ENCODE results near the gene CHST8. TPM values are rescaled to one million over a fixed set of nuclear protein-coding genes. Genes with fewer than 3 reads are reported as not detected.

CHST8 gene
- total and polyA plus RNA-seq, 7 experiments from 2014 or later = not detected

DNA sequence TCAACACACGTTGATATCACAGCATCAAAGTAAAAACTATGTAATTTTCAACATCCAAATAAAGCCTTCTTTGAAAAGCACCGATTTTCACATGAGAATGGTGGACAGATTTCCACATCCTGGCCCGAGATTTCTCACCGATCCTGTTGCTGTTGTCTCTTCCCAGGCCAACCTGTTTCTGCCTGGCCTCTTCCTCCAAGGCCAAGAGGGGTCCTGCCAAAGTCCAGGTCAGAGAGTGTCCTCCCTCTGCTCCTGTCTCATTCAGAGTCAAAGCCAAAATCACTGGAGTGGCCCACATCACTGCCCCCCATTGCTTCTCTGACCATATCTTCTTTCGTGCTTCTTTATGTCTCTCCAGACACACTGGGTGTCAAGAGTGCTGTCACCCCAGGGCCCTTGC is 49.5 kb downstream of the CHST8 start:
- Mint-ChIP-seq H3K27me3 (peaks cover 0 to 51% (median 14%) of the 10 kb centered on the region in 5 donors), H3K27ac (no peak overlapping the region), H3K9me3 (peaks cover 0 to 4% (median 0%) of the 10 kb centered on the region in 11 donors), H3K4me1 (no peaks in the 10 kb centered on the region), H3K36me3 (no peaks in the 10 kb centered on the region), H3K4me3 (no peak overlapping the region)
- POLR2A ChIA-PET = no interaction called here
- H3K9me3 ChIP-seq (ENCODE audit: control insufficient read depth in 2 of 3, low read length in 3 of 3) = no peaks in the 10 kb centered on the region
- no peaks in the 10 kb centered on the region for H3K36me3 ChIP-seq (ENCODE audit: control insufficient read depth in 2 of 3, insufficient read depth in 3 of 3, low read length in 3 of 3)
- DNase-seq (no peak), ATAC-seq (no peak)
- no peaks in the 10 kb centered on the region for H3K27me3 ChIP-seq (ENCODE audit: control insufficient read depth in 2 of 2, insufficient read depth in 2 of 2, low read length in 2 of 2)
- intact Hi-C loops (cut with micrococcal nuclease) = no loop called here
- no peaks in the 10 kb centered on the region for H3K4me1 ChIP-seq (ENCODE audit: control insufficient read depth in 2 of 2, insufficient read depth in 2 of 2, low read length in 2 of 2)
- CTCF ChIA-PET = no interaction called here
- no peak overlapping the region for H3K27ac ChIP-seq (ENCODE audit: low read depth, low read length)
- H3K4me3 ChIP-seq (ENCODE audit: low read length) = no peak overlapping the region

DNA sequence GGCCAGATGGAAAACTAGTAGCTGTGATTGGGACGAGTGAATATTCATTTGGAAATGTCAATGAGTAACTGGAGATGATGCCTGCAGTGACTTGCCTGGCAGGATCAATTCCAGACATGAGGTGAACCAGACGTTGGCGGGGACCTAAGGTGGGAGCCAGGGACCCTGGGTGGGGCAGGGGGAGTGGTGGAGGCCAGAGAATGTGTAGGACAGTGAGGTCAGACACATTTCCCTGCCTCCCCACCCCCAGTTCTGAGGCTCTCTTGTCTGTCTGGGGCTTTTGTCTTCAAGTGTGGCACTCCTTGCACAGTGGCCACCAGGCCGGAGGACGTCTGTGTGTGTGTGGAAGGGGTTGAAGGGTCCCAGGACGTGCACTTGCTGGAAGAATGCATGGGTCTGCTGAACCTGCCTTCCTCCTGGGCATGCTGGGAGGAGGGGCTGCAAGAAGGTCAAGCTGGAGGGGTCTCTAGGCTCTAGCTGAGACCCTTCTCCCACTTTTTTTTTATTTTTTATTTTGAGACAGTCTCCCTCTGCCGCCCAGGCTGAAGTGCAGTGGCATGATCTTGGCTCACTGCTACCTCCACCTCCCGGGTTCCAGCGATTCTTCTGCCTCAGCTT is 51.6 kb downstream of the CHST8 start:
- Histone ChIP-seq H3K36me3 (ENCODE audit: control insufficient read depth in 2 of 3, insufficient read depth in 3 of 3, low read length in 3 of 3) (no peaks in the 10 kb centered on the region), H3K27me3 (ENCODE audit: control insufficient read depth in 2 of 2, insufficient read depth in 2 of 2, low read length in 2 of 2) (no peaks in the 10 kb centered on the region), H3K4me1 (ENCODE audit: control insufficient read depth in 2 of 2, insufficient read depth in 2 of 2, low read length in 2 of 2) (no peaks in the 10 kb centered on the region), H3K9me3 (ENCODE audit: control insufficient read depth in 2 of 3, low read length in 3 of 3) (no peaks in the 10 kb centered on the region), H3K4me3 (ENCODE audit: low read length) (no peak overlapping the region), H3K27ac (ENCODE audit: low read depth, low read length) (no peak overlapping the region)
- H3K36me3 Mint-ChIP-seq = no peaks in the 10 kb centered on the region
- H3K27me3 Mint-ChIP-seq = peaks cover 0 to 62% (median 10%) of the 10 kb centered on the region in 5 donors
- H3K4me3 Mint-ChIP-seq = no peak overlapping the region
- ChIA-PET POLR2A (no interaction called here), CTCF (no interaction called here)
- H3K27ac Mint-ChIP-seq = no peak overlapping the region
- peaks cover 0 to 4% (median 0%) of the 10 kb centered on the region in 11 donors for H3K9me3 Mint-ChIP-seq
- no peak for ATAC-seq
- no peak for DNase-seq
- H3K4me1 Mint-ChIP-seq = no peaks in the 10 kb centered on the region
- intact Hi-C loops (cut with micrococcal nuclease) = no loop called here

DNA sequence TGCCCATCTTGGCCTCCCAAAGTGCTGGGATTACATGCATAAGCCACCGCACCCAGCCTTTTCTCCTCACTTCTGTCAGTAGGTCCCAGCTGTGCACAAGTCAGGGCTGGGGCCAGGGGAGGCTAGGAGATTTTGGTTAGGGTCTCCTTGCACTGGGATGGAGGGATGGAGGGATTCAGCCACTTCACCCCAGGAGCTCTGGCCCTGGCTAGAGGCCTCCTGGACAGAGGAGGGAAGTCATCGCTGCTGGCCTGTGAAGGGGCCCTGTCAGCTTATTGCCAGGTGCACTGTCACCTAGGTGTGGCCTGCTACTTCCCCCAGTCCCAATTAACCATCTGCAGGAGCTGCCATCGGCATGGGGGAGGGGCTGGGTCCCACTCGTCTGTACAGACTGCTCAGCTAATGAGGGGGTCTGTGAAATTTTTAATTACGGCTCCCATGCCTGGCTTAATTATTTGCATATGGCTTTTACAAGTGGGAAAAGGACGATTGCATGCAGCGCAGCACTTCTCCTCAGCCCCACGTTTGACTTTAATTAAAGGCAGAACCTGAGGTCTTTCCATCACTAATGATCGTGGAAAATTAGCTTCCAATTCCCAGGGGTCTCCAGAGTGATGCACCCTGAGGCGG is 52.4 kb downstream of the CHST8 start:
- Mint-ChIP-seq H3K4me1 (no peaks in the 10 kb centered on the region), H3K27ac (no peak overlapping the region), H3K4me3 (no peak overlapping the region), H3K9me3 (peaks cover 0 to 4% (median 0%) of the 10 kb centered on the region in 11 donors), H3K27me3 (peaks cover 0 to 64% (median 10%) of the 10 kb centered on the region in 5 donors), H3K36me3 (no peaks in the 10 kb centered on the region)
- Histone ChIP-seq H3K27me3 (ENCODE audit: control insufficient read depth in 2 of 2, insufficient read depth in 2 of 2, low read length in 2 of 2) (no peaks in the 10 kb centered on the region), H3K27ac (ENCODE audit: low read depth, low read length) (no peak overlapping the region), H3K9me3 (ENCODE audit: control insufficient read depth in 2 of 3, low read length in 3 of 3) (no peaks in the 10 kb centered on the region), H3K4me3 (ENCODE audit: low read length) (no peak overlapping the region), H3K36me3 (ENCODE audit: control insufficient read depth in 2 of 3, insufficient read depth in 3 of 3, low read length in 3 of 3) (no peaks in the 10 kb centered on the region), H3K4me1 (ENCODE audit: control insufficient read depth in 2 of 2, insufficient read depth in 2 of 2, low read length in 2 of 2) (no peaks in the 10 kb centered on the region)
- intact Hi-C loops (cut with micrococcal nuclease) = no loop called here
- POLR2A ChIA-PET = no interaction called here
- DNase-seq = no peak
- CTCF ChIA-PET = no interaction called here
- ATAC-seq = no peak

DNA sequence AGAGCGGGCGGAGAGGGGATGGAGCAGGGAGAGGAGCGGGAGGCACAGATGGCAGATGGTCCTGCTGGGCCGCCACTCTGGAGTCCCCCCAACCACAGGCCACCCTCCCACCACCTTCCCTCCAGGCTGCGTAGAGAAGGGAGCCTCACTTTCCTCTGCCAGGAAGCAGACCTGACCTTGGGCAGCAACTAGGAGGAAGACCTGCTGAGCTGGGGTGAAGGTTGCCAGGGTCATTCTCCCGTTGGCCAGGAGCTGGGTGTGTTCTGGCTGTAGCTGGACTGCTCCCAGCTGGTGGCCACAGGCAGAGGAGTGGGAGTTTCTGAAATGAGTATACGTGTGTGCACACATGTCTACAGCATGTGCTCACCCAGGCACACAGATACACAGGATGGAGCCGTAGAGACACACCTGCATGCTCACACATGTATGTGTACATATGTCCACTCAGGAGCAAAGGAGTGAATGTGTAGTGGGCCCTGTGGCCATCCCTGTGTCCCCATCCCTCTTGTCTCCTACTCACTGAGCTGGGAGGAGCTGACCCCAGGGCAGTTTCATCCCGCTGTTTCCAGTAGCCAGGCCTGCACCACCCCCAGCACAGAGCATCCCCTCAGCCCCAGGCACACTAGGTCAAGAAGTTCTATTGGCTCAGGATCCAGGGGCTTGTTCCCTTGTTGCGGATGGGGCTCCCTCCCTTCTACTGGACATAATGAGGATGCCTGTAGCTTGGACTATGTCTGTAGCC is 53.0 kb downstream of the CHST8 start:
- Histone ChIP-seq H3K27me3 (ENCODE audit: control insufficient read depth in 2 of 2, insufficient read depth in 2 of 2, low read length in 2 of 2) (no peaks in the 10 kb centered on the region), H3K9me3 (ENCODE audit: control insufficient read depth in 2 of 3, low read length in 3 of 3) (no peaks in the 10 kb centered on the region), H3K36me3 (ENCODE audit: control insufficient read depth in 2 of 3, insufficient read depth in 3 of 3, low read length in 3 of 3) (no peaks in the 10 kb centered on the region), H3K27ac (ENCODE audit: low read depth, low read length) (no peak overlapping the region), H3K4me1 (ENCODE audit: control insufficient read depth in 2 of 2, insufficient read depth in 2 of 2, low read length in 2 of 2) (no peaks in the 10 kb centered on the region), H3K4me3 (ENCODE audit: low read length) (no peak overlapping the region)
- no peak for DNase-seq
- ChIA-PET CTCF (no interaction called here), POLR2A (no interaction called here)
- Mint-ChIP-seq H3K4me3 (no peak overlapping the region), H3K9me3 (peaks cover 0 to 4% (median 0%) of the 10 kb centered on the region in 11 donors), H3K36me3 (no peaks in the 10 kb centered on the region), H3K27me3 (peaks cover 0 to 71% (median 10%) of the 10 kb centered on the region in 5 donors), H3K27ac (no peak overlapping the region), H3K4me1 (no peaks in the 10 kb centered on the region)
- intact Hi-C loops (cut with micrococcal nuclease) = no loop called here
- ATAC-seq = no peak

DNA sequence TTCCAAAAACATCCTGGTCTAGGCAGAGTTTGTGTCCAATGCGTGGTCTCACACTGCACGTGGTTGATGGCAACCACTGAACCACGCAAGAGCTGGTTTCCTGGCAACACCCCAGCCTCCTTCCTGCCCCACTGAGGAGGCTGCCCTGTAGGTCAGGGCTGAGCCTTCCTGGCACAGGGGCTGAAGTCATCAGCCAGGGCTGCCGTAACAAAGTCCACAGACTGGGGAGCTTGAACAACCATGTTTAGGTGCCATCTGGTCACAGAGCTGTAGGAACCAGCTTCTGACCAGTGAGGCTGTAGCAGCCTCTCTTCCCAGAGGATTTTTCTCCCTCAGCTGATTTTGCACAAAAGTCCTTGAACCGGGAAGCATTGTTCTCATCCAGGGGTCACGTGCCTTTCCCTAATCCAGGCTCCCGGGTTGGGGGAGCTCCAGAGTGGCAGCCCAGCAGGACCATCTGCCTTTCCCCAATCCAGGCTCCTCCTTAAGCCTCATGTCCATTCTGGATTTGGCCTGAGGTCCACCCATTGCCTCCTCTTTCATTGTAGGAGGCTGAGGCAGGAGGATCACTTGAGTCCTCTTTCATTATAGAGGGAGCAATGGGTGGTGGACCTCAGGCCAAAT is 53.9 kb downstream of the CHST8 start:
- H3K36me3 ChIP-seq (ENCODE audit: control insufficient read depth in 2 of 3, insufficient read depth in 3 of 3, low read length in 3 of 3) = no peaks in the 10 kb centered on the region
- POLR2A ChIA-PET = no interaction called here
- no peaks in the 10 kb centered on the region for H3K9me3 ChIP-seq (ENCODE audit: control insufficient read depth in 2 of 3, low read length in 3 of 3)
- H3K27ac Mint-ChIP-seq = no peak overlapping the region
- no peaks in the 10 kb centered on the region for H3K4me1 ChIP-seq (ENCODE audit: control insufficient read depth in 2 of 2, insufficient read depth in 2 of 2, low read length in 2 of 2)
- intact Hi-C loops (cut with micrococcal nuclease) = no loop called here
- no peaks in the 10 kb centered on the region for H3K27me3 ChIP-seq (ENCODE audit: control insufficient read depth in 2 of 2, insufficient read depth in 2 of 2, low read length in 2 of 2)
- no peaks in the 10 kb centered on the region for H3K36me3 Mint-ChIP-seq
- no peak for DNase-seq
- H3K4me3 ChIP-seq (ENCODE audit: low read length) = no peak overlapping the region
- no peak overlapping the region for H3K27ac ChIP-seq (ENCODE audit: low read depth, low read length)
- H3K9me3 Mint-ChIP-seq = peaks cover 0 to 4% (median 0%) of the 10 kb centered on the region in 11 donors
- H3K4me3 Mint-ChIP-seq = no peak overlapping the region
- H3K27me3 Mint-ChIP-seq = peaks cover 0 to 76% (median 12%) of the 10 kb centered on the region in 5 donors
- ATAC-seq = no peak
- H3K4me1 Mint-ChIP-seq = no peaks in the 10 kb centered on the region
- CTCF ChIA-PET = no interaction called here

DNA sequence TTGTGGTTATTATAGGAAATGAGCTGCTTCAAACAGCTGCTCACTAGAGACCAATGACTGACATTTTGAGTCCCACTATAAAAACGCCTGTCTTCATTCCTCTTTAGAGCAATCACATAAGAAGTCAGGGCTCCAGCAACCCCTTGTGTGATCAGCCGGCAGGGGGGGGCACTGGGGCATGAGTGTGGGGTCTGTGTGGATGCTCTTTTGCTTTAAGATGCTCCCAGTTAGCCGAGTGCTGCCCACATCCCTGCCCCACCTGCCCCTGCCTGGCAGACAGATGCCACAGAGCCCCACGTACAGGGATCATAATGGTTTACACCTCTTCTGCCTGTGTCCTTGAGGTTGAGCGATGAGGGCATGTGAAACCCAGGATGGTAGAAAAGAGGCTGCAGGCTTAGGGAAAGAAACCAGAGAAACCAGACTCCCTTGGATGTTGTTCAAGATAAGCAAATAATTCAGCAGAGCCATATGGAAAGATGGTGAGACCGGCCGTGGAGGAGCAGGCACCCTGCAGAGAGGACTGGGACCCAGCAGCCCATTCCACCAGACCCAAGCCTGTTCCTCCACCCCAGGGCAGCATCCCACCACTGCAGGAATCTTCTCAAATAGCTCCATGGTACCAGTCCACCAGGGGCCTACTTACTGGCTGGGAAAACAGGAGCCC is 55.4 kb downstream of the CHST8 start:
- Mint-ChIP-seq H3K9me3 (peaks cover 0 to 4% (median 0%) of the 10 kb centered on the region in 11 donors), H3K4me3 (no peak overlapping the region), H3K36me3 (no peaks in the 10 kb centered on the region), H3K27ac (no peak overlapping the region), H3K27me3 (peaks cover 0 to 66% (median 5%) of the 10 kb centered on the region in 5 donors), H3K4me1 (no peaks in the 10 kb centered on the region)
- ChIA-PET POLR2A (no interaction called here), CTCF (no interaction called here)
- no peak for DNase-seq
- intact Hi-C loops (cut with micrococcal nuclease) = no loop called here
- Histone ChIP-seq H3K4me3 (ENCODE audit: low read length) (no peak overlapping the region), H3K4me1 (ENCODE audit: control insufficient read depth in 2 of 2, insufficient read depth in 2 of 2, low read length in 2 of 2) (no peaks in the 10 kb centered on the region), H3K27me3 (ENCODE audit: control insufficient read depth in 2 of 2, insufficient read depth in 2 of 2, low read length in 2 of 2) (no peaks in the 10 kb centered on the region), H3K36me3 (ENCODE audit: control insufficient read depth in 2 of 3, insufficient read depth in 3 of 3, low read length in 3 of 3) (no peaks in the 10 kb centered on the region), H3K27ac (ENCODE audit: low read depth, low read length) (no peak overlapping the region), H3K9me3 (ENCODE audit: control insufficient read depth in 2 of 3, low read length in 3 of 3) (no peaks in the 10 kb centered on the region)
- no peak for ATAC-seq

Measured in naive thymus-derived CD4-positive, alpha-beta T cell (primary cell).